HEK293T (cell line): Measurements from ENCODE around the gene GABRB3.

ENCODE experiments used
- CTCF ChIA-PET: fragments of 350-600 bp; formaldehyde crosslinking; extraction: SDS; loops from one replicate; lab custom pipeline; 2021; ENCODE audit warnings: antibody characterized with exemption, inconsistent platforms; lab: Yijun Ruan, JAX
- POLR2A ChIA-PET: fragments of 350-600 bp; formaldehyde crosslinking; extraction: SDS; loops from one replicate; lab custom pipeline; 2020; ENCODE audit warnings: antibody characterized with exemption, inconsistent platforms; lab: Yijun Ruan, JAX
- DNase-seq: peaks from one replicate; pipeline ENCODE4 v3.0.0; 2012; ENCODE audit warnings: mixed read lengths; ENCODE audit errors: extremely low spot score
- ARNT ChIP-seq: fragments of 450-650 bp; IDR thresholded peaks from 2 replicates; pipeline ENCODE4 v1.6.1; 2017; ENCODE audit warnings: mild to moderate bottlenecking
- BHLHE40 ChIP-seq: fragments of 450-650 bp; IDR thresholded peaks from 2 replicates; pipeline ENCODE4 v1.6.1; 2016; ENCODE audit warnings: mild to moderate bottlenecking, moderate library complexity, borderline replicate concordance
- CTBP1 ChIP-seq: fragments of 450-650 bp; IDR thresholded peaks from 2 replicates; pipeline ENCODE4 v1.6.1; 2016; ENCODE audit warnings: borderline replicate concordance
- ELF4 ChIP-seq: fragments of 450-650 bp; IDR thresholded peaks from 2 replicates; pipeline ENCODE4 v1.6.1; 2017; ENCODE audit warnings: antibody characterized with exemption
- FOXA1 ChIP-seq: fragments of 450-650 bp; IDR thresholded peaks from 2 replicates; pipeline ENCODE4 v1.6.1; 2016; ENCODE audit warnings: mild to moderate bottlenecking
- FOXK2 ChIP-seq: fragments of 450-650 bp; IDR thresholded peaks from 2 replicates; pipeline ENCODE4 v1.6.1; 2016; ENCODE audit warnings: mild to moderate bottlenecking
- FOXM1 ChIP-seq: fragments of 450-650 bp; IDR thresholded peaks from 2 replicates; pipeline ENCODE4 v1.6.1; 2017; ENCODE audit warnings: mild to moderate bottlenecking, borderline replicate concordance
- HDGF ChIP-seq: fragments of 450-650 bp; IDR thresholded peaks from 2 replicates; pipeline ENCODE4 v1.6.1; 2017; ENCODE audit warnings: antibody characterized with exemption, borderline replicate concordance
- L3MBTL2 ChIP-seq: fragments of 450-650 bp; conservative IDR thresholded peaks from 2 replicates; pipeline ENCODE4 v1.6.1; 2016; ENCODE audit warnings: mild to moderate bottlenecking
- LEF1 ChIP-seq: fragments of 450-650 bp; IDR thresholded peaks from 2 replicates; pipeline ENCODE4 v1.6.1; 2017; ENCODE audit warnings: mild to moderate bottlenecking, borderline replicate concordance
- NFRKB ChIP-seq: fragments of 450-650 bp; IDR thresholded peaks from 2 replicates; pipeline ENCODE4 v1.6.1; 2016; ENCODE audit warnings: mild to moderate bottlenecking, moderate library complexity
- PKNOX1 ChIP-seq: fragments of 450-650 bp; IDR thresholded peaks from 2 replicates; pipeline ENCODE4 v1.6.1; 2016
- SP1 ChIP-seq: fragments of 450-650 bp; IDR thresholded peaks from 2 replicates; pipeline ENCODE4 v1.6.1; 2017
- SUZ12 ChIP-seq: fragments of 450-650 bp; IDR thresholded peaks from 2 replicates; pipeline ENCODE4 v1.6.1; 2016; ENCODE audit warnings: mild to moderate bottlenecking
- TARDBP ChIP-seq: fragments of 450-650 bp; IDR thresholded peaks from 2 replicates; pipeline ENCODE4 v1.6.1; 2016
- ZNF384 ChIP-seq: fragments of 450-650 bp; IDR thresholded peaks from 2 replicates; pipeline ENCODE4 v1.6.1; 2016

The GABRB3 gene

DNA sequence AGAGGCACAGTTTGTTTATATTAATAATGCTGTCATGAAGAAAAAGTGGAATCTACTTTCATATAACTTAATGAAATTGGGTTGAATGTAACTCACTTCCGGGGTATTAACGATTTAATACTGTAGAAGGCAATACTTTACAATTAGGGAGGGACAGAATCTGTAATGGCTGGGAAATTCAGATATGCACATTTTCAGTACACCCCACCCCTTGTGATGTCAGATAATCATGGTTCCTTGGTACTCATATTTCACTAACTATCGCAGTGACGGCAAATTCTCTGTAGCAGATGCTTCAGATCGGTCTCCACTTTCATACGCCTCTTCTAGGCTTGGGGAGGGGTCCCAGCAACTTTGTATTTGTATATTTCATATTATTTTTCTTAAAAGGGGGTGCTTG is 207.3 kb downstream of the GABRB3 start:
- DNase-seq, result no peak
- TF ChIP-seq SP1, result no peak
- TF ChIP-seq NFRKB, result no peak
- TF ChIP-seq PKNOX1, result no peak
- no peak for TF ChIP-seq TARDBP
- no peak for TF ChIP-seq CTBP1
- TF ChIP-seq ZNF384, result no peak
- no peak for TF ChIP-seq SUZ12
- TF ChIP-seq FOXA1, result no peak
- TF ChIP-seq FOXM1, result no peak
- no peak for TF ChIP-seq FOXK2
- no peak for TF ChIP-seq LEF1
- no peak for TF ChIP-seq ARNT
- no peak for TF ChIP-seq BHLHE40
- TF ChIP-seq ELF4, result no peak
- POLR2A ChIA-PET, result no interaction called here
- CTCF ChIA-PET, result no interaction called here

GRCh38 chr15:26564361-26564760 is 208.5 kb downstream of the GABRB3 start:
- ChIA-PET CTCF (no interaction called here), POLR2A (no interaction called here)
- no peak for DNase-seq
- TF ChIP-seq L3MBTL2 (no peak), NFRKB (no peak), TARDBP (no peak), ZNF384 (no peak), LEF1 (no peak)

DNA sequence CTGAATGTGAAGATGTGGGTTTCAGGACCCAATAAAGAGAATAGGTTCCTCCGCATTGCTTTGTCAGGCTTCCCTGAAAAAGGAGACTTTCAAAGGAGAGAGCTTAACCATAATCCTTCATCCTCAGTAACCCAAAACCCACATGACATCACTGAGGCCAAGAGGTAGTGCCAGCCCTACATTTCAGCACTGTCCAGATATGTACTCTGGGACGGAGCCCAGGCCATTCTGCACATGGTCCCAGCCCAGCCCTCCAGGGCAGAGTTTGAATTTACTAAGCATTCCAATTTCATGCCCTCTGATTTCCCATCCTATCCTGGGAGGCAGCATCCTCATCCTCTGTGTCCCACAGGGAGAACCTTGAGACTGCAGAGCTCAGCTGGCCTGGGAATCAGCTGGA is 210.5 kb downstream of the GABRB3 start:
- ChIA-PET CTCF (no interaction called here), POLR2A (no interaction called here)
- TF ChIP-seq ARNT (no peak), FOXK2 (no peak), ELF4 (no peak), PKNOX1 (no peak), ZNF384 (no peak), BHLHE40 (no peak), SUZ12 (no peak), TARDBP (no peak), CTBP1 (no peak), NFRKB (no peak), FOXM1 (no peak), L3MBTL2 (no peak), LEF1 (no peak), SP1 (no peak)
- no peak for DNase-seq

GRCh38 chr15:26561896-26562295 is 211.0 kb downstream of the GABRB3 start:
- DNase-seq, result no peak
- POLR2A ChIA-PET, result no interaction called here
- CTCF ChIA-PET, result no interaction called here
- TF ChIP-seq ARNT, result no peak
- no peak for TF ChIP-seq CTBP1
- no peak for TF ChIP-seq ELF4
- no peak for TF ChIP-seq BHLHE40
- TF ChIP-seq TARDBP, result no peak
- TF ChIP-seq FOXA1, result no peak
- no peak for TF ChIP-seq FOXK2
- TF ChIP-seq ZNF384, result no peak
- TF ChIP-seq L3MBTL2, result no peak
- no peak for TF ChIP-seq PKNOX1
- TF ChIP-seq LEF1, result no peak
- TF ChIP-seq NFRKB, result no peak
- no peak for TF ChIP-seq SP1
- TF ChIP-seq SUZ12, result no peak
- no peak for TF ChIP-seq FOXM1

GRCh38 chr15:26561130-26561529 is 211.7 kb downstream of the GABRB3 start:
- ChIA-PET POLR2A (no interaction called here), CTCF (no interaction called here)
- DNase-seq, result no peak
- TF ChIP-seq SUZ12 (no peak), LEF1 (no peak), FOXA1 (no peak), PKNOX1 (no peak), NFRKB (no peak), SP1 (no peak), CTBP1 (no peak), ZNF384 (no peak), L3MBTL2 (no peak), ARNT (no peak), TARDBP (no peak), FOXK2 (no peak), ELF4 (no peak), FOXM1 (no peak), HDGF (no peak), BHLHE40 (no peak)

- DNase-seq, result no peak
- ChIA-PET CTCF (no interaction called here), POLR2A (no interaction called here)
- TF ChIP-seq FOXM1, result no peak
- no peak for TF ChIP-seq CTBP1
- no peak for TF ChIP-seq FOXA1
- no peak for TF ChIP-seq ZNF384
- no peak for TF ChIP-seq SP1
- no peak for TF ChIP-seq ARNT
- no peak for TF ChIP-seq L3MBTL2
- no peak for TF ChIP-seq BHLHE40
- TF ChIP-seq ELF4, result no peak
- no peak for TF ChIP-seq FOXK2
- TF ChIP-seq TARDBP, result no peak
- no peak for TF ChIP-seq NFRKB
Measured at GRCh38 chr15:26555898-26556297, 217.0 kb downstream of the GABRB3 start.
